ENCODE measurements around the gene TACC2. TPM values are rescaled to one million over a fixed set of nuclear protein-coding genes. Genes with fewer than 3 reads are reported as not detected.

The TACC2 gene
- total and polyA plus RNA-seq, 2 donors (not counting 1 experiment from before 2014, with no cell fraction given), result not detected

DNA sequence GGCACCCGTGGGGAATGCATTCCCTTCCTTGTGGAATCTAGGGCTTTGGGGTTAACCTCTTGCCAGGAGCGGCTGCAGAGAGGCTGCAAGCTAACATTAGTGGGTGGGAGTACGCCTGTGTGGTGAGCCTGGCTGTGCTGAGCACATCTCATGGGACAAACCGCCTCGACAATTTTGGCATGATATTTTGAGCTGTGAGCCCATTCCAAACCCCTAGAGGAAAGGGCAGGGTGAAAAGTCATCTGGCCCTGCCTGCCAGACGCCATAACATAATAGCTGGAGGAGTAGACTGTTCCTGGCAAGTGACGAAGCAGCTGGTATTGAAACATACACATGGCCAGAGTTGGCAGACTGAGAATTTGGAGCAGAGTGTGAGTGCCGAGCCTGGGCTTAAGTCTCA lies 110.0 kb downstream of the TACC2 start:
- Mint-ChIP-seq H3K4me3 (no peak overlapping the region), H3K9me3 (ENCODE audit: insufficient read depth) (no peaks in the 10 kb centered on the region), H3K4me1 (no peaks in the 10 kb centered on the region), H3K27ac (no peak overlapping the region), H3K27me3 (peaks cover 4% of the 10 kb centered on the region)
- Histone ChIP-seq H3K9me3 (ENCODE audit: control extremely low read depth in 1 of 3, control insufficient read depth in 2 of 3, insufficient read depth in 1 of 3, low read length in 2 of 3) (peaks cover 0 to 14% (median 0%) of the 10 kb centered on the region in 3 donors), H3K4me3 (ENCODE audit: control extremely low read depth in 1 of 5, extremely low read depth in 1 of 5, insufficient read depth in 1 of 5, low read depth in 2 of 5, low read length in 4 of 5) (no peak overlapping the region), H3K79me2 (ENCODE audit: control insufficient read depth, insufficient read depth, low read length) (no peaks in the 10 kb centered on the region), H3K4me2 (replicated peaks; ENCODE audit: low read depth, low read length, poor library complexity, severe bottlenecking) (no peak overlapping the region), H3K9ac (ENCODE audit: low read length) (no peak overlapping the region), H3K36me3 (replicated peaks in 1 of 2; ENCODE audit: control extremely low read depth in 1 of 2, control insufficient read depth in 1 of 2, extremely low read depth in 1 of 2, insufficient read depth in 2 of 2, low read length in 1 of 2) (no peaks in the 10 kb centered on the region), H3K27me3 (replicated peaks in 1 of 4; ENCODE audit: control extremely low read depth in 1 of 4, control insufficient read depth in 3 of 4, insufficient read depth in 4 of 4, low read length in 3 of 4) (peaks cover 0 to 2% (median 0%) of the 10 kb centered on the region in 4 experiments), H3K27ac (ENCODE audit: low read length in 2 of 2) (no peak overlapping the region), H4K20me1 (ENCODE audit: control insufficient read depth, insufficient read depth, low read length, poor library complexity, severe bottlenecking) (no peaks in the 10 kb centered on the region), H2AFZ (ENCODE audit: insufficient read depth, low read depth, low read length, poor library complexity, severe bottlenecking) (no peak overlapping the region), H3K4me1 (ENCODE audit: control insufficient read depth in 2 of 2, insufficient read depth in 2 of 2, low read length in 2 of 2) (no peaks in the 10 kb centered on the region)
- intact Hi-C loops (cut with micrococcal nuclease), result no loop called here
- DNase-seq (no peak), ATAC-seq (ENCODE audit: low read depth) (no peak)
- ChIA-PET CTCF (no interaction called here), POLR2A (no interaction called here)
- no peak for TF ChIP-seq EZH2 (IDR thresholded peaks at IDR 0.05; ENCODE audit: borderline replicate concordance, insufficient read depth, low read depth, low read length, poor library complexity, severe bottlenecking)
- no peak for TF ChIP-seq CTCF (IDR thresholded peaks at IDR 0.05)
- WGBS (ENCODE audit: insufficient coverage), result 79% methylated on average over 8 of the region's 8 CpGs

GRCh38 chr10:122099562-122099961 lies 110.6 kb downstream of the TACC2 start:
- WGBS (ENCODE audit: insufficient coverage), result 33% methylated on average over 1 of the region's 2 CpGs

More at GRCh38 chr10:122099562-122099961, 110.6 kb downstream of the TACC2 start:
- Histone ChIP-seq H3K36me3 (replicated peaks in 1 of 2; ENCODE audit: control extremely low read depth in 1 of 2, control insufficient read depth in 1 of 2, extremely low read depth in 1 of 2, insufficient read depth in 2 of 2, low read length in 1 of 2) (no peaks in the 10 kb centered on the region), H3K27ac (ENCODE audit: low read length in 2 of 2) (no peak overlapping the region), H3K27me3 (replicated peaks in 1 of 4; ENCODE audit: control extremely low read depth in 1 of 4, control insufficient read depth in 3 of 4, insufficient read depth in 4 of 4, low read length in 3 of 4) (peaks cover 0 to 2% (median 0%) of the 10 kb centered on the region in 4 experiments), H3K4me1 (ENCODE audit: control insufficient read depth in 2 of 2, insufficient read depth in 2 of 2, low read length in 2 of 2) (no peaks in the 10 kb centered on the region), H3K9ac (ENCODE audit: low read length) (no peak overlapping the region), H3K9me3 (ENCODE audit: control extremely low read depth in 1 of 3, control insufficient read depth in 2 of 3, insufficient read depth in 1 of 3, low read length in 2 of 3) (peaks cover 0 to 10% (median 0%) of the 10 kb centered on the region in 3 donors), H4K20me1 (ENCODE audit: control insufficient read depth, insufficient read depth, low read length, poor library complexity, severe bottlenecking) (no peaks in the 10 kb centered on the region), H3K4me3 (ENCODE audit: control extremely low read depth in 1 of 5, extremely low read depth in 1 of 5, insufficient read depth in 1 of 5, low read depth in 2 of 5, low read length in 4 of 5) (no peak overlapping the region), H3K4me2 (replicated peaks; ENCODE audit: low read depth, low read length, poor library complexity, severe bottlenecking) (no peak overlapping the region), H2AFZ (ENCODE audit: insufficient read depth, low read depth, low read length, poor library complexity, severe bottlenecking) (no peak overlapping the region), H3K79me2 (ENCODE audit: control insufficient read depth, insufficient read depth, low read length) (no peaks in the 10 kb centered on the region)
- Mint-ChIP-seq H3K4me3 (no peak overlapping the region), H3K9me3 (ENCODE audit: insufficient read depth) (no peaks in the 10 kb centered on the region), H3K27ac (no peak overlapping the region), H3K27me3 (peaks cover 3% of the 10 kb centered on the region), H3K4me1 (no peaks in the 10 kb centered on the region)
- CTCF ChIA-PET, result no interaction called here
- POLR2A ChIA-PET, result no interaction called here
- intact Hi-C loops (cut with micrococcal nuclease), result no loop called here
- no peak for ATAC-seq (ENCODE audit: low read depth)
- no peak for DNase-seq
- TF ChIP-seq EZH2 (IDR thresholded peaks at IDR 0.05; ENCODE audit: borderline replicate concordance, insufficient read depth, low read depth, low read length, poor library complexity, severe bottlenecking) (no peak), CTCF (IDR thresholded peaks at IDR 0.05) (no peak)

Measured in B cell (primary cell).